Neural cell (in vitro differentiated cells): ENCODE measurements around the gene ASXL1. TPM values are rescaled to one million over a fixed set of nuclear protein-coding genes. Genes with fewer than 3 reads are reported as not detected.

ENCODE experiments used
- H2AFZ ChIP-seq: fragments of 200-600, 300-800 bp; sonication (generic), shearing (Covaris generic); 2 replicates; pipeline ENCODE4 v1.6.0; 2014; ENCODE audit warnings: low read depth, mild to moderate bottlenecking, antibody characterized with exemption, low read length, moderate library complexity
- H3F3A ChIP-seq: fragments of 200-600 bp; shearing (Covaris generic); 2 replicates; pipeline ENCODE4 v1.6.1; 2016; ENCODE audit warnings: mild to moderate bottlenecking, moderate library complexity, mixed read lengths, antibody characterized with exemption, low read length; ENCODE audit not compliant: insufficient read depth, poor library complexity, severe bottlenecking
- H3K27ac ChIP-seq: fragments of 200-600, 300-800 bp; sonication (generic), shearing (Covaris generic); 2 replicates; pipeline ENCODE4 v1.5.1; 2014; ENCODE audit warnings: mild to moderate bottlenecking, low read length, moderate library complexity
- H3K27me3 ChIP-seq: fragments of 300-800, 200-600 bp; sonication (generic), shearing (Covaris generic); 2 replicates; pipeline ENCODE4 v1.6.0; 2014; ENCODE audit warnings: mild to moderate bottlenecking, low read depth, low read length, moderate library complexity; ENCODE audit not compliant: insufficient read depth
- H3K36me3 ChIP-seq: fragments of 300-800, 200-600 bp; sonication (generic), shearing (Covaris generic); 2 replicates; pipeline ENCODE4 v1.5.1; 2014; ENCODE audit warnings: mild to moderate bottlenecking, antibody characterized with exemption, low read length, moderate library complexity; ENCODE audit not compliant: insufficient read depth
- H3K4me2 ChIP-seq: fragments of 300-800, 200-600 bp; sonication (generic), shearing (Covaris generic); 2 replicates; pipeline ENCODE4 v1.6.0; 2014; ENCODE audit warnings: mild to moderate bottlenecking, low read length
- H3K4me3 ChIP-seq: fragments of 300-800, 200-600 bp; sonication (generic), shearing (Covaris generic); 2 replicates; pipeline ENCODE4 v1.5.1; 2014; ENCODE audit warnings: mild to moderate bottlenecking, low read length, moderate library complexity
- H3K79me2 ChIP-seq: fragments of 200-600 bp; shearing (Covaris generic); replicated peaks from 2 replicates; pipeline ENCODE4 v1.6.0; 2014; ENCODE audit warnings: mild to moderate bottlenecking, low read length, moderate library complexity; ENCODE audit not compliant: insufficient read depth
- H3K9ac ChIP-seq: fragments of 300-800, 200-600 bp; sonication (generic), shearing (Covaris generic); 2 replicates; pipeline ENCODE4 v1.6.1; 2016; ENCODE audit warnings: mild to moderate bottlenecking, low read length, mixed read lengths
- H3K9me2 ChIP-seq: fragments of 200-600 bp; shearing (Covaris generic); 2 replicates; pipeline ENCODE4 v1.6.1; 2016; ENCODE audit warnings: mild to moderate bottlenecking, low read length, mixed read lengths; ENCODE audit not compliant: insufficient read depth
- H3K9me3 ChIP-seq: fragments of 200-600, 300-800 bp; sonication (generic), shearing (Covaris generic); 2 replicates; pipeline ENCODE4 v1.6.1; 2016; ENCODE audit warnings: mild to moderate bottlenecking, mixed run types, low read length, moderate library complexity, mixed read lengths
- H4K20me1 ChIP-seq: fragments of 200-600 bp; shearing (Covaris generic); 2 replicates; pipeline ENCODE4 v1.6.1; 2016; ENCODE audit warnings: mild to moderate bottlenecking, mixed run types; ENCODE audit not compliant: insufficient read depth
- CTCF ChIP-seq: fragments of 450-650 bp; IDR thresholded peaks from 2 replicates; pipeline ENCODE4 v1.5.1; 2014; ENCODE audit warnings: antibody characterized with exemption, mild to moderate bottlenecking, moderate library complexity; ENCODE audit not compliant: poor library complexity, severe bottlenecking
- EP300 ChIP-seq: fragments of 450-650 bp; conservative IDR thresholded peaks from 2 replicates; pipeline ENCODE4 v1.6.1; 2014; ENCODE audit warnings: antibody characterized with exemption, mild to moderate bottlenecking, moderate library complexity; ENCODE audit not compliant: poor library complexity, severe bottlenecking
- EZH2 ChIP-seq: fragments of 200-600, 300-800 bp; shearing (Covaris generic), sonication (generic); IDR thresholded peaks from 2 replicates; pipeline ENCODE4 v1.6.1; 2014; ENCODE audit warnings: antibody characterized with exemption, low read length, borderline replicate concordance, mild to moderate bottlenecking; ENCODE audit not compliant: insufficient read depth, poor library complexity, severe bottlenecking
- MXI1 ChIP-seq: fragments of 450-650 bp; conservative IDR thresholded peaks from 2 replicates; pipeline ENCODE4 v1.6.1; 2014; ENCODE audit warnings: antibody characterized with exemption, mild to moderate bottlenecking; ENCODE audit not compliant: poor library complexity, severe bottlenecking
- POLR2AphosphoS5 ChIP-seq: IDR thresholded peaks from 2 replicates; pipeline ENCODE4 v1.6.1; 2012
- RAD21 ChIP-seq: fragments of 450-650 bp; conservative IDR thresholded peaks from 2 replicates; pipeline ENCODE4 v1.6.1; 2014; ENCODE audit warnings: antibody characterized with exemption, mild to moderate bottlenecking, moderate library complexity
- REST ChIP-seq: IDR thresholded peaks from 2 replicates; pipeline ENCODE4 v1.6.1; 2012; ENCODE audit warnings: borderline replicate concordance
- SMC3 ChIP-seq: fragments of 450-650 bp; conservative IDR thresholded peaks from 2 replicates; pipeline ENCODE4 v1.6.1; 2014; ENCODE audit warnings: antibody characterized with exemption, mild to moderate bottlenecking, moderate library complexity; ENCODE audit not compliant: poor library complexity
- TAF1 ChIP-seq: IDR thresholded peaks from 2 replicates; pipeline ENCODE4 v1.6.1; 2012; ENCODE audit warnings: low read depth
- polyA plus RNA-seq: library from polyadenylated mRNA; depleted of rRNA; stranded (reverse); fragments of >200 nt; gene quantifications from 2 replicates; pipeline ENCODE4 v1.2.3, GENCODE V29; 2014

The ASXL1 gene
- polyA plus RNA-seq, 1 donor from 2014 or later, result 45.9 TPM

- no peak overlapping the region for H3K27ac ChIP-seq
- H3K79me2 ChIP-seq, result peaks cover 29% of the 10 kb centered on the region
- no peak overlapping the region for H3K4me2 ChIP-seq
- H3K9me3 ChIP-seq, result no peaks in the 10 kb centered on the region
- H3K9me2 ChIP-seq, result no peaks in the 10 kb centered on the region
- peaks cover 27% of the 10 kb centered on the region for H4K20me1 ChIP-seq
- H2AFZ ChIP-seq, result no peak overlapping the region
- no peak overlapping the region for H3K4me3 ChIP-seq
- H3K36me3 ChIP-seq, result no peaks in the 10 kb centered on the region
- TF ChIP-seq EP300 (no peak), REST (no peak), EZH2 (no peak), POLR2AphosphoS5 (no peak), CTCF (no peak), RAD21 (no peak), TAF1 (no peak), SMC3 (no peak), MXI1 (no peak)
- no peak overlapping the region for H3K9ac ChIP-seq
- H3K27me3 ChIP-seq, result no peaks in the 10 kb centered on the region
- H3F3A ChIP-seq, result no peaks in the 10 kb centered on the region
Measured at GRCh38 chr20:32460231-32460630, 102.1 kb downstream of the ASXL1 start.

- no peaks in the 10 kb centered on the region for H3K27me3 ChIP-seq
- H2AFZ ChIP-seq, result no peak overlapping the region
- H3K9ac ChIP-seq, result no peak overlapping the region
- H3K4me2 ChIP-seq, result no peak overlapping the region
- no peaks in the 10 kb centered on the region for H3K9me3 ChIP-seq
- no peaks in the 10 kb centered on the region for H3F3A ChIP-seq
- H4K20me1 ChIP-seq, result peaks cover 32% of the 10 kb centered on the region
- no peaks in the 10 kb centered on the region for H3K9me2 ChIP-seq
- TF ChIP-seq RAD21 (no peak), EP300 (no peak), MXI1 (no peak), EZH2 (no peak), TAF1 (no peak), SMC3 (no peak), POLR2AphosphoS5 (no peak), CTCF (no peak), REST (no peak)
- H3K36me3 ChIP-seq, result no peaks in the 10 kb centered on the region
- H3K79me2 ChIP-seq, result peaks cover 24% of the 10 kb centered on the region
- no peak overlapping the region for H3K4me3 ChIP-seq
- no peak overlapping the region for H3K27ac ChIP-seq
Measured at GRCh38 chr20:32460683-32461320, 102.7 kb downstream of the ASXL1 start.
